Measurements from ENCODE around the gene PPP1R3D. TPM values are rescaled to one million over a fixed set of nuclear protein-coding genes. Genes with fewer than 3 reads are reported as not detected.

PPP1R3D gene
- total and polyA plus RNA-seq, 9 of the 15 experiments (the other 6 are each of a cell fraction or from before 2014, with no cell fraction given): 0.35 to 3.3 (median 1.8) TPM

DNA sequence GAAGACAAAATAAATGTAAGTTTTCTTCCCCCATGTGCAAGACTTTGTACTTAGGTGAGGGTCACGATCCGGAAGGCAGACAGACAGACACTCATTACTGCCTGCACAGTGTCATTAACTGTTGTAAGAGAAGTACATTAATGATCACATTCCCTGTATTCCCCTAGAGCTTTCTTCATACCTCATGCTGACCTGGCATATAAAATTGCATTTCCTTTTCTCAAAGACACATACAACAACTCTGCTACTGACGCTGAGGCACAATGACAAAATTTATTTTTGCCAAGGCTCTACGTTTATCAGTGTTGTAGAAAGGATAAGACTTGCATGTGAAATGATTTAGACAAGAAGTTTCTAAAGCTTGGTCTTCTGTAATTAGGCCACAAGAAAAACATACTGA, 3.7 kb downstream of the PPP1R3D start:
- Histone ChIP-seq H3K27me3 (ENCODE audit: control insufficient read depth in 2 of 2, insufficient read depth in 2 of 2, low read length in 2 of 2) (no peaks in the 10 kb centered on the region), H3K36me3 (ENCODE audit: control insufficient read depth, insufficient read depth, low read length) (no peaks in the 10 kb centered on the region), H3K4me1 (replicated peaks in 1 of 2; ENCODE audit: control insufficient read depth in 2 of 2, insufficient read depth in 2 of 2, low read length in 2 of 2) (peaks cover 2 to 33% of the 10 kb centered on the region in 2 experiments; a peak in 4 of 5 replicates), H2AFZ (ENCODE audit: low read depth, low read length) (no peak overlapping the region), H3K79me2 (ENCODE audit: control insufficient read depth, insufficient read depth, low read length) (peaks cover 12% of the 10 kb centered on the region), H3K4me3 (no peak overlapping the region), H3K4me2 (ENCODE audit: insufficient read depth, low read length) (no peak overlapping the region), H3K9ac (ENCODE audit: insufficient read depth in 1 of 2, low read depth in 2 of 2, low read length in 2 of 2) (no peak overlapping the region), H4K20me1 (replicated peaks; ENCODE audit: control insufficient read depth, insufficient read depth, low read length) (no peaks in the 10 kb centered on the region), H3K9me3 (replicated peaks; ENCODE audit: control insufficient read depth, insufficient read depth, low read depth, low read length) (no peaks in the 10 kb centered on the region), H3K27ac (ENCODE audit: extremely low read depth, low read depth, low read length) (no peak overlapping the region), H3K9me1 (ENCODE audit: control insufficient read depth, insufficient read depth, low read length) (no peaks in the 10 kb centered on the region)
- 58% methylated on average over 4 of the region's 4 CpGs for WGBS (ENCODE audit: insufficient coverage, low coverage, missing lambda C conversion rate)
- CTCF ChIA-PET (ENCODE audit: low intra/inter-chr PET ratio): no interaction called here
- intact Hi-C loops (cut with micrococcal nuclease) (no loop called here), in situ Hi-C loops (cut with MboI) (no loop called here)
- ATAC-seq (no peak), DNase-seq (ENCODE audit: extremely low read depth in 1 of 4, low spot score in 3 of 4) (no peak), FAIRE-seq (peak; percentile 32)
- BruUV-seq (replicated peaks): no TSS peak
- TF ChIP-seq NR2C2 (CRISPR knock-in tag; IDR thresholded peaks at IDR 0.05) (no peak), NR2C2 (tag; IDR thresholded peaks at IDR 0.05) (no peak), ZNF75A (CRISPR knock-in tag; IDR thresholded peaks at IDR 0.05) (no peak), RBM14 (IDR thresholded peaks at IDR 0.05; ENCODE audit: borderline replicate concordance, insufficient read depth, low read depth, low read length) (no peak), BDP1 (IDR thresholded peaks at IDR 0.05; ENCODE audit: insufficient read depth, insufficient read length) (no peak), POLR2G (IDR thresholded peaks at IDR 0.05; ENCODE audit: low read depth, low read length) (no peak), TSC22D4 (tag; IDR thresholded peaks at IDR 0.05) (no peak), HLTF (IDR thresholded peaks at IDR 0.05) (no peak), ZNF41 (CRISPR knock-in tag; conservative IDR thresholded peaks at IDR 0.05) (no peak), SRSF1 (IDR thresholded peaks at IDR 0.05; ENCODE audit: low read depth, low read length) (no peak)
- TF ChIP-seq, protein P1, sequence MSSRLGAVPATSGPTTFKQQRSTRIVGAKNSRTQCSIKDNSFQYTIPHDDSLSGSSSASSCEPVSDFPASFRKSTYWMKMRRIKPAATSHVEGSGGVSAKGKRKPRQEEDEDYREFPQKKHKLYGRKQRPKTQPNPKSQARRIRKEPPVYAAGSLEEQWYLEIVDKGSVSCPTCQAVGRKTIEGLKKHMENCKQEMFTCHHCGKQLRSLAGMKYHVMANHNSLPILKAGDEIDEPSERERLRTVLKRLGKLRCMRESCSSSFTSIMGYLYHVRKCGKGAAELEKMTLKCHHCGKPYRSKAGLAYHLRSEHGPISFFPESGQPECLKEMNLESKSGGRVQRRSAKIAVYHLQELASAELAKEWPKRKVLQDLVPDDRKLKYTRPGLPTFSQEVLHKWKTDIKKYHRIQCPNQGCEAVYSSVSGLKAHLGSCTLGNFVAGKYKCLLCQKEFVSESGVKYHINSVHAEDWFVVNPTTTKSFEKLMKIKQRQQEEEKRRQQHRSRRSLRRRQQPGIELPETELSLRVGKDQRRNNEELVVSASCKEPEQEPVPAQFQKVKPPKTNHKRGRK (tag; IDR thresholded peaks at IDR 0.05): no peak
- TF ChIP-seq, protein P2, sequence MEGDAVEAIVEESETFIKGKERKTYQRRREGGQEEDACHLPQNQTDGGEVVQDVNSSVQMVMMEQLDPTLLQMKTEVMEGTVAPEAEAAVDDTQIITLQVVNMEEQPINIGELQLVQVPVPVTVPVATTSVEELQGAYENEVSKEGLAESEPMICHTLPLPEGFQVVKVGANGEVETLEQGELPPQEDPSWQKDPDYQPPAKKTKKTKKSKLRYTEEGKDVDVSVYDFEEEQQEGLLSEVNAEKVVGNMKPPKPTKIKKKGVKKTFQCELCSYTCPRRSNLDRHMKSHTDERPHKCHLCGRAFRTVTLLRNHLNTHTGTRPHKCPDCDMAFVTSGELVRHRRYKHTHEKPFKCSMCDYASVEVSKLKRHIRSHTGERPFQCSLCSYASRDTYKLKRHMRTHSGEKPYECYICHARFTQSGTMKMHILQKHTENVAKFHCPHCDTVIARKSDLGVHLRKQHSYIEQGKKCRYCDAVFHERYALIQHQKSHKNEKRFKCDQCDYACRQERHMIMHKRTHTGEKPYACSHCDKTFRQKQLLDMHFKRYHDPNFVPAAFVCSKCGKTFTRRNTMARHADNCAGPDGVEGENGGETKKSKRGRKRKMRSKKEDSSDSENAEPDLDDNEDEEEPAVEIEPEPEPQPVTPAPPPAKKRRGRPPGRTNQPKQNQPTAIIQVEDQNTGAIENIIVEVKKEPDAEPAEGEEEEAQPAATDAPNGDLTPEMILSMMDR (IDR thresholded peaks at IDR 0.05 in 2 of 3, conservative IDR thresholded peaks at IDR 0.05 in 1 of 3; ENCODE audit: insufficient read depth in 2 of 3, low read depth in 1 of 3, low read length in 3 of 3): no peak
- TF ChIP-seq, protein P3, sequence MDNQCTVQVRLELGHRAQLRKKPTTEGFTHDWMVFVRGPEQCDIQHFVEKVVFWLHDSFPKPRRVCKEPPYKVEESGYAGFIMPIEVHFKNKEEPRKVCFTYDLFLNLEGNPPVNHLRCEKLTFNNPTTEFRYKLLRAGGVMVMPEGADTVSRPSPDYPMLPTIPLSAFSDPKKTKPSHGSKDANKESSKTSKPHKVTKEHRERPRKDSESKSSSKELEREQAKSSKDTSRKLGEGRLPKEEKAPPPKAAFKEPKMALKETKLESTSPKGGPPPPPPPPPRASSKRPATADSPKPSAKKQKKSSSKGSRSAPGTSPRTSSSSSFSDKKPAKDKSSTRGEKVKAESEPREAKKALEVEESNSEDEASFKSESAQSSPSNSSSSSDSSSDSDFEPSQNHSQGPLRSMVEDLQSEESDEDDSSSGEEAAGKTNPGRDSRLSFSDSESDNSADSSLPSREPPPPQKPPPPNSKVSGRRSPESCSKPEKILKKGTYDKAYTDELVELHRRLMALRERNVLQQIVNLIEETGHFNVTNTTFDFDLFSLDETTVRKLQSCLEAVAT (IDR thresholded peaks at IDR 0.05): no peak
- TF ChIP-seq, protein P4, sequence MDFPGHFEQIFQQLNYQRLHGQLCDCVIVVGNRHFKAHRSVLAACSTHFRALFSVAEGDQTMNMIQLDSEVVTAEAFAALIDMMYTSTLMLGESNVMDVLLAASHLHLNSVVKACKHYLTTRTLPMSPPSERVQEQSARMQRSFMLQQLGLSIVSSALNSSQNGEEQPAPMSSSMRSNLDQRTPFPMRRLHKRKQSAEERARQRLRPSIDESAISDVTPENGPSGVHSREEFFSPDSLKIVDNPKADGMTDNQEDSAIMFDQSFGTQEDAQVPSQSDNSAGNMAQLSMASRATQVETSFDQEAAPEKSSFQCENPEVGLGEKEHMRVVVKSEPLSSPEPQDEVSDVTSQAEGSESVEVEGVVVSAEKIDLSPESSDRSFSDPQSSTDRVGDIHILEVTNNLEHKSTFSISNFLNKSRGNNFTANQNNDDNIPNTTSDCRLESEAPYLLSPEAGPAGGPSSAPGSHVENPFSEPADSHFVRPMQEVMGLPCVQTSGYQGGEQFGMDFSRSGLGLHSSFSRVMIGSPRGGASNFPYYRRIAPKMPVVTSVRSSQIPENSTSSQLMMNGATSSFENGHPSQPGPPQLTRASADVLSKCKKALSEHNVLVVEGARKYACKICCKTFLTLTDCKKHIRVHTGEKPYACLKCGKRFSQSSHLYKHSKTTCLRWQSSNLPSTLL (IDR thresholded peaks at IDR 0.05): no peak
- POLR2A ChIA-PET: interaction anchor here (0.6 to 0.7 kb wide), 2 partner anchors 428 to 490 kb away, joined by 3 read pairs; no protein-coding TSS in a partner anchor
